A172 (cell line): ENCODE measurements around the gene GPR4. TPM values are rescaled to one million over a fixed set of nuclear protein-coding genes. Genes with fewer than 3 reads are reported as not detected.
"Not testable (repeated sequence)": the region's sequence is repeated elsewhere in the genome, so short reads cannot be mapped to it uniquely, and the experiment has no call there.

ENCODE experiments used
- DNase-seq: peaks from one replicate; pipeline ENCODE4 v3.0.0-alpha.2; 2015; ENCODE audit warnings: low spot score
- total RNA-seq: library from RNA; depleted of rRNA; stranded (reverse); fragments of >200 nt; shearing (Covaris generic); gene quantifications from 2 replicates; pipeline ENCODE4 v1.2.3, GENCODE V29; 2014

The GPR4 gene
- total RNA-seq, 1 experiment from 2014 or later = not detected

- no peak for DNase-seq
These were observed 22.0 kb upstream of the GPR4 start for GRCh38 chr19:45623984-45624383.

GRCh38 chr19:45621976-45622503, 20.0 kb upstream of the GPR4 start:
- no peak for DNase-seq

- DNase-seq = no peak
These were observed 19.4 kb upstream of the GPR4 start for GRCh38 chr19:45621389-45621788.

DNA sequence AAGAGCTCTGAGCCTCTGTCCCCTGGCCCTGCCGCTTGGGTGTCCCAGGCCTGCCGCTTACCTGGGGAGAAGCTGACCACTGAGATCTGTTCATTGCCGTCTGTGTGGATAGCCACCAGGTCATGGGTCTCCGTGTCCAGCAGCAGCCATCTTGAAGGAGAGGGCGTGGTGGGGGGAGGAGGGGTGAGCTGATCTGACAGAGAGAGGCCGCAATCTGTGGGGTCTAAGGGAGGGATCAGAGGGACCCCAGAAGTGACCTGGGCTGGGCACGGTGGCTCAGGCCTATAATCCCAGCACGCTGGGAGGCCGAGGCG, 14.6 kb upstream of the GPR4 start:
- no peak for DNase-seq

GRCh38 chr19:45615795-45616703, 14.0 kb upstream of the GPR4 start:
- DNase-seq = peak; percentile 80

DNA sequence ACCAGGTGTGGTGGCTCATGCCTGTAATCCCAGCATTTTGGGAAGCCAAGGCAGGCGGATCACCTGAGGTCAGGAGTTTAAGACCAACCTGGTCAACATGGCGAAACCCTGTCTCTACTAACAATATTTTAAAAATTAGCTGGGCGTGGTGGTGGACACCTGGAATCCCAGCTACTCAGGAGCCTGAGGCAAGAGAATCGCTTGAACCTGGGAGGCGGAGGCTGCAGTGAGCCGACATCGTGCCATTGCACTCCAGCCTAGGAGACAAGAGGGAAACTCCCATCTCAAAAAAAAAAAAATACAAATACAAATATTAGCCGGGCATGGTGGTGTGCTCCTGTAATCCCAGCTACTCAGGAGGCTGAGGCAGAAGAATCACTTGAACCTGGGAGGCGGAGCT, 13.0 kb upstream of the GPR4 start:
- not testable (repeated sequence) for DNase-seq

DNA sequence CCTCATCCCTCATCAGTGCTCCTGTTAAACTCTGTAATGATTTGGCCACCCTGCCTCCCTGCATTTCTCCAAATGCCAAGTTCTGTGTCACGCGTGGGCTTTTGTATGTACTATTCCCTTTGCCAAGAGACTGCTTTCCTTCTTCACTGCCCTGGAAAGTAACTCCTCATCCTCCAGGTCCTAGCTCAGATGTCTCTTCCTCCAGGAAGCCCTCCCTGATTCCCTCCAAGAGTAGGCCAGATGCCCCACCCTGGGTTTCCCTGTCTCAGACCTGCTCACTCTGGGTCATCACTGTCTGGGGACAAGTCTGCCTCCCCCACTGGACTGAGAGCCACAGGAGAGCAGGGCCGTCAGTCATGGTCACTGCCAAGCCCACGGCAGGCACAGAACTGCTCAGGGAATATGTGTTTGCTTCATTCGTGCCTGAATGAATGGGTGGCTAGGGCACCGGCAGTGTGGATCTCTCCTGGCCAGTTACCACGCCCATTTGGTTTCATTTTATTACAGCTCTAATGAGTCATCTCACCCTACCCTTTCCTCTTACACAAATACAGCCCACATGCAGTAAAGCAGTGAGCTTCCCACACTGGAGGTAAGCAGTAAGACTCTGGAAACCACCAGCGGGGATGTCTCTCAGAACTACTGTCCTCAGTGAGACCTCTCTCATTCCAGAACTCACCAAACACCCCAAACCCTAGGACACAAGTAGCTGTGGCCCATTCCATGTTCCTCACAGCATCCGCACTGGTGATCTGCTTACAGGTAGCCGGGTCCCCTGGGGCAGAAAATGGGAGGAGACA, 12.1 kb upstream of the GPR4 start:
- DNase-seq = peak; percentile 92

DNA sequence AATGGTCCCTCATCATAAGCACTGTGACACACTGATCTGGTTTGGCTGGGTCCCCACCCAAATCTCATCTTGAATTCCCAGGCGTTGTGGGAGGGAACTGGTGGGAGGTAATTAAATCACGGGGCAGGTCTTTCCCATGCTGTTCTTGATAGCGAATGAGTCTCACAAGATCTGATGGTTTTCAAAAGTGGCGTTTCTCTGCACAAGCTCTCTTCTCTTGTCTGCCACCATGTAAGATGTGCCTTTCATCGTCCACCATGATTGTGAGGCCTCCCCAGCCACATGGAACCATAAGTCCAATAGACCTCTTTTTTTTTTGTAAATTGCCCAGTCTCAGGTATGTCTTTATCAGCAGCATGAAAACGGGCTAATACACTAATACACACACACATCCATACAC, 6.9 kb upstream of the GPR4 start:
- no peak for DNase-seq

- peak; percentile 50 for DNase-seq
These were observed 5.3 kb upstream of the GPR4 start for GRCh38 chr19:45607071-45608029.

DNA sequence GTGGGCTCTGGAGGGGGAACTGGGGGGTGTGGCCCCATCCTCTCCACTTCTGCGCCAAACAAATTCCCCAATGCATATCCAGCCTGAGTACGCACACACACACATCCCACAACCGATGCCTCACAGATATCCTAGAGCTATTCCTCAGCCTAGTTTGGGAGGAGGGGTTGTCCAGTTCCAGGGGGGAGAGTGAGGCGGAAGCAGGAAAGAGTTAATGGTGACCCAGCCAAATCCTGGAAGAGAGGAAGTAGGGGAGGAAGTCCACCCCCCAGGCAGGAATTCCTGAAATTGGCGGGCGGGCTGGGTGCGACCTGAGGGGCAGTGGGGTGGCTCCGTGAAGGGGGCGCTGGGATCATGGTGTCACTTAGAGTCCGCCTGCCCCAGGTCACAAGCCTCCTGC, 897 bp downstream of the GPR4 start:
- no peak for DNase-seq

DNA sequence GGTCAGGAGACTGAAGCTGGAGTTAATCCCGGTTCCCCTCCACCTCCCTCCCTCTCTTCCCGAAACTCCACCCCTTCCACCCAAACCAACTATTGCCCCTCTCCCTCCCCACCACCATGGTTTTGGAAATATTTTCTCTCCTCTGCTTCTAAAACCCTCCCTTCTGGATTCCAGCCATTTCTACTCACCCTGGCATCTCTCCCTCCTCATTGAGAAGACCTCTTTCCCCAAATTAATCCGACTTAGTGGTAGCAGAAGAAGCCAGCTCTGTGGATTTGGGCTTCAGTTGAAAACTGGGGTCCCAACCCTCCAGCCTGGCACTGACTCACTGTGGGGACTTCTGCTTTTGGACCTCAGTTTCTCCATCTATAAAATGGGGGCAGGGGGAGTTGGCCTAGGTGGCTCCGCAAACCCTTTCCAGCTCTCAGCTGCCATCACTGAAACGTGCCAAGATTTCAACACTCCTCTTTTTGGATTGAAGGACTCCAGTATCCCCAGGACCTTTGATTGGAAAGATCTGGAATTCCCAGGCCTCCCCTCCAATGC, 1.6 kb downstream of the GPR4 start:
- DNase-seq = no peak

GRCh38 chr19:45599286-45599685, 2.7 kb downstream of the GPR4 start:
- no peak for DNase-seq

DNA sequence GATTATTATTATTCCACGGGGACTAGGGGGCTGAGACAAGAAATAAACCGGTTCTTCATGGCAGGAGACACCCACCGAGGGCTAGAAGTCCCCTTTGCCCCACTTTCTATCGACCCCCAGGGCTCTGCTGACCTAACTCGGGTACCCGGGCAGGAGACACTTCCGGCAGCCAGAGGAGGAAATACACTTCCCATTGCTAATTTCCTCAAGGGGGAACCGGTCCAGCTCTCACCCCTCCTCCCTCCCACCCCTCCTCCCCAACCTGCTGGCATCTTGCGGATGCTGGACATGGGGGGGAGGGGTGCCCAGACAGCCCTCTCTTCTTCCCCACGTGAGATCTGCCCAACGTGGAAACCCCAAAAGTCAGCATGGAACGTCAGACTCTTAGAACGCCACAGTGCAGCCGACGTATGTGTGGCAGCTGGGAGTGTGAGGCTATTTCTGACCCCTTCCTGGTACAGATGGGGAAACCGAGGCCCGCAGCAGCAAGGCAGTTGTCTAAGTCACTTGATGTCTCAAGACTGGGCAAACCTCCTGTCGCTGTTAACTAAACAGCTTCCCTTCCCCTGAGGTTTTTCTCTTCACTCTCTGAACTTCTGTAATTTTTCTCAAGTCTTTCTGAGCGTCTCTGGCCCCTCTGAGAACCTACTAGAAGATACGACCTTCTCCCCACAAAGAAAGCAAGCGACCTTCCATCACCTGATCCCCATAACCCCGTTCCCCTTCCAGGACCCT, 3.6 kb downstream of the GPR4 start:
- DNase-seq = no peak

- DNase-seq = no peak
These were observed 4.4 kb downstream of the GPR4 start for GRCh38 chr19:45597425-45598111.

DNA sequence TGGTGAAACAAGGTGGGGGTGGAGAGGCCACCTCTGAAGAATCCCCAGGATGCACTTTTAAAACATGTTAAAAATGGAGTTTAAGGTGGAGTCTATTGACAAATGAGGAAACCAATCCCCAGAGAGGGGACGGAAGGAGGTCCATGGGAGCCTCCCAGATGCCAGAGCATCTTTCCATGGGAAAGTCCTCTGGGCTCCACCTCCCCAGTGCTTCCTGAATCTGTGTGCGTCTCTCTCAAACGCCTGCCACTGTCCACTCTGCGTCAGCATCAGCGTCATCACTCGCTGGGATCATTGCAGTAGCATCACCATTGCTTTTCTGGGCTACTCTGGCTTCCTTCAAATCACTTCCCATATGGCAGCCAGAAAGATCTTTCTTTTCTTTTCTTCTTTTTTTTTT, 6.2 kb downstream of the GPR4 start:
- no peak for DNase-seq

DNA sequence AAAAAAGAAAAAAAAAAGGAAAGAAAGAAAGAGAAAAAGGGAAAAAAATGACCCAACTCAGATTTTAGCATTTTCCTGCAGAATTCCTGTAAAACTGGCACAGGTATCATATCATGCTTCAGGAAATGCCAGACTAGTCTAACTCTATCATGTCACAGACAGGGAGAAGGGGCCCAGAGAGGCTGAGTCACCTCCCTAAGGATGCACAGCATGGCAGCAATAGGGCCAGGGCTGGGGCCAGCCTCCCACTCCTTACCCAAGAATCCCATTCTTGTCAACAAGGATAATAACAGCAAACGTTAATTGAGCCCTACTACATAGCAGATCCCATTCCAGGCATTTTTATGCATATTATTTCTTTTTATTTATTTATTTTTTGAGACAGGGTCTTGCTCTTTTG, 8.5 kb downstream of the GPR4 start:
- no peak for DNase-seq

DNA sequence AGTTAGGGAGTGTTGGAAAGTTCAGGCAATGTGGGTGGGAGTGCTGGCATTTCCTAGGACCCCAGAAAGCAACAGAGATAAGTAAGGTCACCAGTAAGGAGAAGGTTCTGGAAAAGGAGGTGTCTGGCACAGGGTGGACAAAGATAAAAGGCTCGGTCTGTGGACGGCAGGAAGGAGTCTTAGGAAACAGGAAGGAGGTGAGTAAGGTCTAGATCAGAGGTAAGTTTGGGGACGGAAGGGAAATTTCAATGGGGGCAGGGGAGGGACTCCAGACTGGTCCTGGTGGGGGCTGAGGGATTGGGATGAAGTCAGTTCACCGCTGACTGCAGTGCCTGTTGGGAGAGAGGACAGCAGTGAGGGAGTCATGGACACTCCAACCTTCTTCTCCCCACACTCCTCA, 9.6 kb downstream of the GPR4 start:
- DNase-seq = no peak

DNA sequence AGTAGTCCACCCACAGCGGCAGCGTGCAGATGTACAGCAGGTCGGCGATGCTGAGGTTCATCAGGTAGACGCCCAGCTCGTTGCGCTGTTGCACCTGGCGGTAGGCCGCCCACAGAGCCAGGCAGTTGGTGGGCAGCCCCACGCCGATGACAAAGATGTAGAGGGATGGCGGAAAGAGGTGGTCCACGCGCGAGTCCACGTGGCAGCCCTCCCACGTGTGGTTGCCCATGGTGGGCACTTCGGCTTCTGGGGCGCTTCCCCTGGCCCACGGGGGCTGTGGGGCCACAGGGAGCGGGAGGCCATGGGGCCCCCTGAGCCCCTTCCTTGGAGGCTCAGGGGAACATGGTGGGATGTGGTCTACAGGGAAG, 10.4 kb downstream of the GPR4 start:
- no peak for DNase-seq

GRCh38 chr19:45591004-45591637, 10.9 kb downstream of the GPR4 start:
- no peak for DNase-seq
